22Rv1 (cell line): ENCODE data around the gene SCYL2.

Source experiments
- H3K27ac ChIP-seq: fragments of 450-650 bp; 2 replicates; pipeline ENCODE4 v1.5.1; 2017
- ZFX ChIP-seq: fragments of 450-650 bp; IDR thresholded peaks from 2 replicates; pipeline ENCODE4 v1.6.1; 2017; ENCODE audit warnings: antibody characterized with exemption, borderline replicate concordance
- TF ChIP-seq, protein P1 (sequence below): fragments of 450-650 bp; IDR thresholded peaks from 2 replicates; pipeline ENCODE4 v1.5.1; 2017; ENCODE audit warnings: mild to moderate bottlenecking

Gene SCYL2

DNA sequence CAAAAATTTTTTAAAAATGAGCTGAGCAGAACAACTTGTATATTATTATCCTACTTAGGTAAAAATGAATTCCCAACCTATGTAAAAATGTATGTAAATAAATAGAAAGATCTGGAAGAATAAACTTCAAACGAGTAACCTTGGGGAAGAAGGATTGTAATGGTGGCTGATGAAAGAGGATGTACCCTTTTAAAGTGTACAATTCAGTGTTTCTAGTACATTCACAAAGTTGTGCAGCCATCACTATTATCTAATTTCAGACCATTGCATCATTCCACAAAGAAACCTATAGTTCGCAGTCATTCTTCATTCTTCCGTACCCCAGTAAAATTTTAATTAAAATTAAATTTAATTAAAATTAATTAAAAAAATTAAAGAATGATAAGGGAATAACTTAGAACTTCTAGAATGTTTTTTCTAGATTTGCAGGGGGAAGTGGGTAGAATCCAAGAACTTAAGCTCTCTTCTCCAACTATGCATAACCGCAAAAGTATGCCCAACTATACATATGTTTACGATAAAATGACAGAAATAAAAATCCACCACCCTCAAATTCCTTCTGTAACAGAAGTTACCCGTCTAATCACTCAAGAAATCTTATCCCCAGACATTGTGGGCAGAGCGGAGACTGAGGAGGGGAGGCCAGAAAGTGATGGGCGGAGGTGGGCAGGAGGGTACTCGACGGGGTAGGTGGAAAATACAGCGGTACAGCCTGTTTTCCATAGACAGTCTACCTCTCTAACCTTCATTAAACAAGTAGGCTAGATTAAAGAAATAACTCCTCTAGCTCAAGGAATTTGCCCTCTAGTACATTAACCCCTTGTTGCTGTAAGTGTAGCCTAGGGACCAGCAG is 1.0 kb upstream of the SCYL2 start:
- TF ChIP-seq, protein P1, sequence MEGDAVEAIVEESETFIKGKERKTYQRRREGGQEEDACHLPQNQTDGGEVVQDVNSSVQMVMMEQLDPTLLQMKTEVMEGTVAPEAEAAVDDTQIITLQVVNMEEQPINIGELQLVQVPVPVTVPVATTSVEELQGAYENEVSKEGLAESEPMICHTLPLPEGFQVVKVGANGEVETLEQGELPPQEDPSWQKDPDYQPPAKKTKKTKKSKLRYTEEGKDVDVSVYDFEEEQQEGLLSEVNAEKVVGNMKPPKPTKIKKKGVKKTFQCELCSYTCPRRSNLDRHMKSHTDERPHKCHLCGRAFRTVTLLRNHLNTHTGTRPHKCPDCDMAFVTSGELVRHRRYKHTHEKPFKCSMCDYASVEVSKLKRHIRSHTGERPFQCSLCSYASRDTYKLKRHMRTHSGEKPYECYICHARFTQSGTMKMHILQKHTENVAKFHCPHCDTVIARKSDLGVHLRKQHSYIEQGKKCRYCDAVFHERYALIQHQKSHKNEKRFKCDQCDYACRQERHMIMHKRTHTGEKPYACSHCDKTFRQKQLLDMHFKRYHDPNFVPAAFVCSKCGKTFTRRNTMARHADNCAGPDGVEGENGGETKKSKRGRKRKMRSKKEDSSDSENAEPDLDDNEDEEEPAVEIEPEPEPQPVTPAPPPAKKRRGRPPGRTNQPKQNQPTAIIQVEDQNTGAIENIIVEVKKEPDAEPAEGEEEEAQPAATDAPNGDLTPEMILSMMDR = no peak
- no peak for TF ChIP-seq ZFX
- peak overlapping the region; percentile 95 for H3K27ac ChIP-seq

DNA sequence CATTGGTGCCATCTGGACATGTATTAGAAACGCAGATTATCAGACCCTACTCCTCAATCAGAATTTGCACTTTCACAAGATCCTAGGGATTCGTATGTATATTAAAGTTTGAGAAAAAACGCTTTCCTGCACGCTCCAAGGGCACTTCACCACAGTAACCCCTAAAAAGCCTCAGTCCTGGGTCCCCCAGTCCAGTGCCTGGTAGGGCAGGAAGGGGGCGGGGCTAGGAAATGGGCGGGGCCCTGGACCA is 467 bp upstream of the SCYL2 start:
- H3K27ac ChIP-seq = peak overlapping the region; percentile 95
- TF ChIP-seq, protein P1 = no peak
- no peak for TF ChIP-seq ZFX

DNA sequence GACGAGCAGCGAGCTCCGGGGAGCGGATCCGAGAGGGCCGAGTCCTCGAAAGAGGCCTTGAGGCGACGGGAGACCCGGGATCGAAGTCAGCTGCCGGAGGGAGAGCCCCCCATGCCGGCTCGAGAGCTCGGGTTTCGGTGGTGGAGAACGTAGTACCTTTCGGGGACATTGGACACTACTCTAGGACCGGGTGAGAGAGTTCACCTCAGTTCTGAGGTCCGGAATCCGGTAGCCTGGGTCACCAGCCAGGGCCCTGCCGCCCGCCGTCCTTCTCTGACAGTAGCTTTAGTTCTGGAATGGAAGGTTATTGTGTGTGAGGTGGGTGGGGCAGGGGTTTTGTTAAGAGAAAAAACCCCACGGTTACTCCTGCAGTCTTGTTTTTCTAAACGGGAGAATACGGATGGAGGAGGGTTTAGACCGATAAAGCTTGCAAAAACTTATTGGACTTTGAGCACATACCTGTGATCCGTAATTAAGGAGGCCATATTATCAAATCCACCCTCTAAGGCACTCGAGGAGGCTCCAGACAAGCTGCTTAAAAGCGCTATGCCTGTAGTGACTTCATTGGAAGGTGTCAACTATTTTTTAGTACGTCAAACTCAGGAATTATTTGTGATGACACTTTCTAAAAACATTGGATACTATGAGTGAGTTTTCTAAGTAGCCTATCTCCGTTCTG is 765 bp downstream of the SCYL2 start:
- peak overlapping the region; percentile 95 for H3K27ac ChIP-seq
- TF ChIP-seq, protein P1 = no peak
- TF ChIP-seq ZFX = no peak

DNA sequence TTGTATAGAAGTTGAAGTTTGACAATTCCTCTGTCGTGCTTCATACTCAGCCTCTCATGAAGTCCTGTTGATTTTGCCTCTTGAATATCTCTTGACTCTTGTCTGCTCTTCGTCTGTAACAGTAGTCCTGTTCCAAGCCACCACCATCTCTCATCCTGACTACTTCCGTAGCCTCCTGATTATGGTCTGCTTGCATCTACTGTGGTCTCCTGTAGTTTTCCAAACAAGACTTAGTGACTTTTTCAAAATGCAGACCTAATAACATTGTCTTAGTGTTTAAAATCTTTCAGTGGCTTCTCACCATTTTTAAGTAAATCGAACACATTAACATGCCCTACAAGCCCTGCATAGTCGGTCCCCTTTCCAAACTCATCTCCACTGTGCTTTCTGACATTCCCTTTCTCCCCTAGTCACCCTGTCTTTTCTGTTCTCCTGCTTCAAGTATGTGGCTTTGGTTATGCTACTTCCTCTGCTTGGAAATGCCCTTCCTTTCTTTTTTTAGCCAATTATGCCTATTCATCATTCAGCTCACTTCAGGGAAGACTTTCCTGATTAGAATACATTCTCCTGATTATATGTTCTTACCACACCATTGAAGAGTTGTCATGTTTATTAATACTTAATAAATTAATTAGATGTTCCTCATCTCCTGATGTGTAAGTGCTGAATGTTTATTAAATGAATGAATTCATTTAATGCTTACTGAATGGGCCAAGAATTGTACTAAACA is 2.0 kb downstream of the SCYL2 start:
- TF ChIP-seq, protein P1 = no peak
- no peak for TF ChIP-seq ZFX
- no peak overlapping the region for H3K27ac ChIP-seq

DNA sequence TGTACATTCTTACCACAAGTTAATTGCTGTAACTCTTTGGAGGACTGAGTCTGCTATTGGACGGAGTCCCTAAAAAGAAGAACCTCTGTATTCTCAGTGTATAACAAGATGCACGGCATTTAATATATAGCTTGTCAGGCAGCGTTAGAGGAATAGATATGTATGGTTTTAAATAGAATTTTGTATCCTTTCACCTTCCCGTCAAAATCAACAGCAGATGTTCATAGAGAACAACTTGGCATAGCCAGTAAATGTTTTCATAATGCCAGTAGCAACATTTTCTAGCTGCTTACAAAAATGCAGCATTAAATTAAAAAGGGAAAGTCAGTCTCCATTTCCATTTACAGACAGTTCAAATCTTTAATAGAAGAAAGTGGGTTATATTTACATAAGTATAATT is 6.8 kb downstream of the SCYL2 start:
- no peak overlapping the region for H3K27ac ChIP-seq
- TF ChIP-seq, protein P1 = no peak
- no peak for TF ChIP-seq ZFX

DNA sequence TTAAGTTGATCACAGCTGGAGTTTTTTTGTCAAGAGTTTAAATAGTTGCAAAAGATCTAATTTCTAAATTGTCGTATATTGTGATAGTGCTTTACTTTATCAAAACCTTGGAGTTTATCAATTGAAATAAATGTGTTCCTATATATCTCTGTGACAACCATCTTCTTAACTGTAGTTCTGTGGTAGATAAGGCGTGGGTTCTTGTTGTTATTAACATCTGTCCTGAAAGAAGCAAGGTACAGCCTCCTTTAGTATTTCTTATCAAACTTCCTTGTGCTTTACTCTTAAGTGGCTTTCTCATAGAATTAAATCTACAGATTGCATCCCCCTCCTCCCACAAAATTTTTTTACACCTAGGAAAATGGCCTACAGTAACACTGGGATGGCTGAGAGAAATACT is 7.3 kb downstream of the SCYL2 start:
- TF ChIP-seq, protein P1 = no peak
- TF ChIP-seq ZFX = no peak
- H3K27ac ChIP-seq = no peak overlapping the region

DNA sequence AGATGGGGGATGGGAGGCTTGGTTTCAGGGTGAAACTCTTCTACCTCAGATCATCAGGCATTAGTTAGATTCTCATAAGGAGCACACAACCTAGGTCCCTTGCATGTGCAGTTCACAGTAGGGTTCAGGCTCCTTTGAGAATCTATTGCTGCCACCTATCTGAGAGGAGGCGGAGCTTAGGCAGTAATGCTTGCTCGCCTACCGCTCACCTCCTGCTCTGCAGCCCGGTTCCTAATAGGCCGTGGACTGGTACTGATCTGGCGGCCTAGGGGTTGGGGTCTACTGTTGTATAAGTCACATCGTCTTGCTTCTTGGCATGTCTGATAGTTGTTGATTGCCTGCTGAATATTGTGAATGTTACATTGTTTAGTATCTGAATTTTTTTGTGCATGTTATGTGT is 12.2 kb downstream of the SCYL2 start:
- no peak overlapping the region for H3K27ac ChIP-seq
- TF ChIP-seq ZFX = no peak
- TF ChIP-seq, protein P1 = no peak
